ENCODE data around the gene CEP112.

DNA sequence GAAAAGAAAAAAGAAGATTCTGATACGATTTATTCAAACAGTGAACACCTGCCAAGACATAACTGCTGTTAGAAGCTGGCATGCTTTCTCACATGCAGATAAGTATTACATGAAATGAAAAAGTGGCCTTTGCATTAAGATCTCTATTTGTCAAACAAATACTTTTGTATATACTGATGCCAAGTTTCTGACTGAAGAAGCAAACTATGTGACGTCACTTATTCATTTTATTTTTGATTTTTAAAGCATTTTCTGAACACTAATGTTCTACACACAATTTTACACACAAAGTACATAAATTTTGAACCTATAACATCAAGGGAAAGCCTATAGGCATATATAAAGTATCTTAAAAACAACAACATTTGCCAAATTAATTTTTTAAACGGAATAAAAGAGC is 153.8 kb downstream of the CEP112 start:
- TF ChIP-seq, protein P1, sequence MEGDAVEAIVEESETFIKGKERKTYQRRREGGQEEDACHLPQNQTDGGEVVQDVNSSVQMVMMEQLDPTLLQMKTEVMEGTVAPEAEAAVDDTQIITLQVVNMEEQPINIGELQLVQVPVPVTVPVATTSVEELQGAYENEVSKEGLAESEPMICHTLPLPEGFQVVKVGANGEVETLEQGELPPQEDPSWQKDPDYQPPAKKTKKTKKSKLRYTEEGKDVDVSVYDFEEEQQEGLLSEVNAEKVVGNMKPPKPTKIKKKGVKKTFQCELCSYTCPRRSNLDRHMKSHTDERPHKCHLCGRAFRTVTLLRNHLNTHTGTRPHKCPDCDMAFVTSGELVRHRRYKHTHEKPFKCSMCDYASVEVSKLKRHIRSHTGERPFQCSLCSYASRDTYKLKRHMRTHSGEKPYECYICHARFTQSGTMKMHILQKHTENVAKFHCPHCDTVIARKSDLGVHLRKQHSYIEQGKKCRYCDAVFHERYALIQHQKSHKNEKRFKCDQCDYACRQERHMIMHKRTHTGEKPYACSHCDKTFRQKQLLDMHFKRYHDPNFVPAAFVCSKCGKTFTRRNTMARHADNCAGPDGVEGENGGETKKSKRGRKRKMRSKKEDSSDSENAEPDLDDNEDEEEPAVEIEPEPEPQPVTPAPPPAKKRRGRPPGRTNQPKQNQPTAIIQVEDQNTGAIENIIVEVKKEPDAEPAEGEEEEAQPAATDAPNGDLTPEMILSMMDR (IDR thresholded peaks at IDR 0.05): no peak
- TF ChIP-seq POLR2A (IDR thresholded peaks at IDR 0.05): no peak

Measured in testis (tissue), 2 donors.